ENCODE data around the gene ZNF562.

DNA sequence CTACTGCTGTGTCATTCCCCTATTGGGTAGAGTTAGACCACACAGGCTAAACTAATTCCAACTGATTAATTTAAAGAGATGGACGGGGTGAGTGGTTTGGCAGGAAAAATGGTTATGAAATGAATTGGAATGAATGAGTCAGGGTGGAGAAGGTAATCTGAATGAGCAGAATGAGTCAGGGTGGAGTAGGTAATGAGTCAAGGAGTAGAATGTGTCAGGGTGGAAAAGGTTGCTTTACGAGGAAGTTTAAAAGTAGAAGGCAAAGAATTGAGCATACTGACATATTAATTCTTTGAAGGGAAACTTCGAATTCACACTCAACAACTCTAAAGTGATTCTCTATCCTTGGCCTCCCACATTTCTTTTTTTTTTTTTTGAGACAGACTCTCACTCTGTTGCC lies 77.9 kb downstream of the ZNF562 start:
- TF ChIP-seq SMAD4 (CRISPR knock-in tag; IDR thresholded peaks at IDR 0.05) (no peak), CREM (CRISPR knock-in tag; IDR thresholded peaks at IDR 0.05) (no peak), ZNF219 (CRISPR knock-in tag; IDR thresholded peaks at IDR 0.05; ENCODE audit: borderline replicate concordance) (no peak)
- TF ChIP-seq, protein P1, sequence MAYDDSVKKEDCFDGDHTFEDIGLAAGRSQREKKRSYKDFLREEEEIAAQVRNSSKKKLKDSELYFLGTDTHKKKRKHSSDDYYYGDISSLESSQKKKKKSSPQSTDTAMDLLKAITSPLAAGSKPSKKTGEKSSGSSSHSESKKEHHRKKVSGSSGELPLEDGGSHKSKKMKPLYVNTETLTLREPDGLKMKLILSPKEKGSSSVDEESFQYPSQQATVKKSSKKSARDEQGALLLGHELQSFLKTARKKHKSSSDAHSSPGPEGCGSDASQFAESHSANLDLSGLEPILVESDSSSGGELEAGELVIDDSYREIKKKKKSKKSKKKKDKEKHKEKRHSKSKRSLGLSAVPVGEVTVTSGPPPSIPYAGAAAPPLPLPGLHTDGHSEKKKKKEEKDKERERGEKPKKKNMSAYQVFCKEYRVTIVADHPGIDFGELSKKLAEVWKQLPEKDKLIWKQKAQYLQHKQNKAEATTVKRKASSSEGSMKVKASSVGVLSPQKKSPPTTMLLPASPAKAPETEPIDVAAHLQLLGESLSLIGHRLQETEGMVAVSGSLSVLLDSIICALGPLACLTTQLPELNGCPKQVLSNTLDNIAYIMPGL (CRISPR knock-in tag; IDR thresholded peaks at IDR 0.05): no peak
- TF ChIP-seq, protein P2, sequence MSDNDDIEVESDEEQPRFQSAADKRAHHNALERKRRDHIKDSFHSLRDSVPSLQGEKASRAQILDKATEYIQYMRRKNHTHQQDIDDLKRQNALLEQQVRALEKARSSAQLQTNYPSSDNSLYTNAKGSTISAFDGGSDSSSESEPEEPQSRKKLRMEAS (CRISPR knock-in tag; IDR thresholded peaks at IDR 0.05): no peak
- TF ChIP-seq, protein P3, sequence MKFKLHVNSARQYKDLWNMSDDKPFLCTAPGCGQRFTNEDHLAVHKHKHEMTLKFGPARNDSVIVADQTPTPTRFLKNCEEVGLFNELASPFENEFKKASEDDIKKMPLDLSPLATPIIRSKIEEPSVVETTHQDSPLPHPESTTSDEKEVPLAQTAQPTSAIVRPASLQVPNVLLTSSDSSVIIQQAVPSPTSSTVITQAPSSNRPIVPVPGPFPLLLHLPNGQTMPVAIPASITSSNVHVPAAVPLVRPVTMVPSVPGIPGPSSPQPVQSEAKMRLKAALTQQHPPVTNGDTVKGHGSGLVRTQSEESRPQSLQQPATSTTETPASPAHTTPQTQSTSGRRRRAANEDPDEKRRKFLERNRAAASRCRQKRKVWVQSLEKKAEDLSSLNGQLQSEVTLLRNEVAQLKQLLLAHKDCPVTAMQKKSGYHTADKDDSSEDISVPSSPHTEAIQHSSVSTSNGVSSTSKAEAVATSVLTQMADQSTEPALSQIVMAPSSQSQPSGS (CRISPR knock-in tag; IDR thresholded peaks at IDR 0.05; ENCODE audit: borderline replicate concordance, low read depth): no peak
